Kasumi-1 (cell line): ENCODE data around the gene PADI2.

Source experiments
- DNase-seq, 2 experiments: peaks; one replicate each; lab custom pipeline; 2025; lab: John Stamatoyannopoulos, UW

Gene PADI2

DNA sequence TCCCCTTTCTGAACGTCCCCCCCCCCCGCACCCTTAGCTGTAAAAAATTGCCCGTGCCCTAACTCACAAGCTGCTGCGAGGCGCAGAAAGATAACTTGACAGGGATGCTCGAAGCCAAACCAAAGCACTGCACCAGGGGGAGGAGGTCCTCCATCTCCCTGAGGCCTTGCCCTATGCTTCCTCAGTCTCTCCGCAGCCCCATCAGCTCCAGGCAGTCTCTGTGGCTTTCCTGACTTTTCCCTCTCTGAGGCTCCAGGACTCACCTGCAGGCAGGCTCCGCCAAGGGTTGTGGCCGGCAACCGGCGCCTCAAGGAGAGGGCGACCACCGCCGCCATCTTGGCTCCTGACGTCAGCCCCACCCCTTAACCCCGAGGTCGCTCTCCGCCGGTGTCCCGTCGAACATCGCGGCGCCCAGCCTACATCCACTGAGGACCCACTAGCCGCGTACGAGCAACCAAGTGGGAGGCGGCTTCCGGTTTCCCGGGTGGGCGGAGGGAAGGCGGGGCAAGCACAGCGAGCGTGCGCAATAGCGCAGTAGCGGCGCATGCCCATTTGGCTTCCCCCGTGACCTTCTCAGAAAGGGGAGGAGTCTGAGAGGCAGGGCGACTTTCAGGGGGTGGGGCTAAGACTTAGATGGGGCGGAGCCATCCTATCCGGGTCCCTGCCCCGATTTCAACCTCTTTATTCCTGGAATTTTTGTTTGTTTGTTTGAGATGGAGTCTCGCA lies 65.4 kb downstream of the PADI2 start, which contains the start of gene SDHB:
Gene SDHB (minus strand): TSS at position 348 of the 726 bp plus-strand sequence. CDS start 13 bp downstream, at position 335.
- peak; percentile 94 to 97 for DNase-seq

DNA sequence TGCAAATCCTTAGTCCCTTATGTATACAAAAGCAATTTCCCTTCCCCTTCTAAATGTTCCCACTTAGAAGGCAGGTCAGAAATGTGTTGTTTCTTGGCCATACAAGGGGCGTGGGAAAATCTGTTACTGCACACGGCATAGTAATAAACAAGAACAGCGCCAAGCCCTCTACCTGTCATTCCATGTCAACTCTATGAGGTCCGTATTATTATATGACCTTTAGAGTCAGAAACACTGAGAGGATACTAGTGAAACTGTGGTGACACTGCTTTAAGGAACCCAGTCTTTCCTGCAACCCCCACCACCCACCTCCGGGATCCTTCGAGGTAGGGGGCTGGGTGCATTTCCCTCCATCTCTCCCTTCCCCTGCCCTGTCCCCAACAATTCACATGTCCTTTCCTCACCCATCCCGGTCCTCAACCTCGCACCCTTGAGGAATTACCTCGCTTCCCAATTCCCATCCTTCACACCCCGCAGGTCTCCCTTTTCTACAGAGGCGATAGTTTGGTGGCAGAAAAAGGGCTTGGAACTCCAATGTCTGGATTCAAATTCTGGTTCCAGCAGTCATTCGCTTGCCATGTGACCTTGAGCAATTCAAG lies 66.1 kb downstream of the PADI2 start:
- DNase-seq: no peak

DNA sequence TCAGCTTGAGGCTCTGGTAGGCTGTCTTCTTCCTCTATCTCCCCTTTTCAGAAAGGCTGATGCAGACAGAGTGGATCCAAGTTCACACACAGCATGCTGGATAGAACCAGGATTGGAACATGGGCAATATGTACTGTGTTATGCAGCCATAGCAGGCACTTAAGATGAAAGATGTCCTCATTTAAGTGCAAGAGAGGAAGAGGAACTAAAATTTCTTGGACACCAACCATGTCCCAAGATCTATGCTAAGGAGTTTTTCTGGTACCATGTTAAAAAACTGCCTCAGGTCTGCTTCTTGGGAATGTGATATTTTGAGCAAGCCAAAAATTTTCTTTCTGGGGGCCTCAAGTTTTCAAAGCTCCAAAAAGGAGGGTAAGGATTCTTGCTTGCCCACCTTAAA lies 66.6 kb downstream of the PADI2 start:
- no peak for DNase-seq

DNA sequence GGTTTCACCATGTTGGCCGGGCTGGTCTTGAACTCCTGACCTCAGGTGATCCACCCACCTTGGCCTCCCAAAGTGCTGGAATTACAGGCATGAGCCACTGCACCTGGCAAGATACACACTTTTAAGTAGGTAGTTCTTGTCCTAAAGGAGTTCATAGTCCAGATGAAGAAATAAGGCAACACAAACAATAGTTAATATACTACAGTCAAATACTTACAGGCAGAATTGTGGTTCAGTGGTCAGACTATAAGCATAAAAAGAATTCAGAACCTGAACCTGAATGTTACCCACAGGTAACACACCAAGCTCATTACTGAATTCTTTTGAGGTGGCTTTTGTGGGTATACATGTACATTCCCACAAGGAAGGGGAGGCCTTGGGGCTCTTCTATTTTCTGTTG lies 67.2 kb downstream of the PADI2 start:
- DNase-seq: no peak

DNA sequence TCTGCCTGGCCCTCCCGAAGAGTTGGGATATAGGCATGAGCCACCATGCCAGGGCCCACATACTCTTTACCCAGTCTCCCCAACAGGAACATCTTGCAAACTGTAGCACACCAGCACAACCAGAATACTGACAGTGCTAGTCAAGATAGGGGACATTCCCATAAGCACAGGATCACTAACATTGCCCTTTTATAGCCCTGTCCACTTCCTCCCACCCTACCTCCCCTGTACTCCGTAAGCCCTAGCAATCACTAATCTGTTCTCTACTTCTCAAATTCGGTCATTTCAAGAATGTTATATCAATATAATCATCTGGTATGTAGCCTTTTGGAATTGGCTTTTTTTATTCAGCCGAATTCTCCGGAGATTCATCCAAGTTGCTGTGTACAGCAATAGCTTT lies 71.3 kb downstream of the PADI2 start:
- DNase-seq: no peak

DNA sequence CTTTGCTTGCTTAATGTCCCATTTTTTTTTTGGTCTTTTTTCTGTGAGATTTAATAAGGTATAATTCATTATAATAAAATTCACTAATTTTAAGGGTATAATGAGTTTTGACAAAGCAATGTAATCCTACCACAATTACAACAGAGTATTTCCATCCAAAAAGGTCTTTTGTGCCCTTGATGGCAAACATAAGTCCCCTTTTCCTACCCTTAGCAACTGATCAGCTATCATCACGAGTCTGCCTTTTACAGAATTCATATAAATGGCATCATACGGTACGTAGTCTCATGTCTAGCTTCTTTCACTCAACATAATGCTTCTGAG lies 73.0 kb downstream of the PADI2 start:
- DNase-seq: no peak

DNA sequence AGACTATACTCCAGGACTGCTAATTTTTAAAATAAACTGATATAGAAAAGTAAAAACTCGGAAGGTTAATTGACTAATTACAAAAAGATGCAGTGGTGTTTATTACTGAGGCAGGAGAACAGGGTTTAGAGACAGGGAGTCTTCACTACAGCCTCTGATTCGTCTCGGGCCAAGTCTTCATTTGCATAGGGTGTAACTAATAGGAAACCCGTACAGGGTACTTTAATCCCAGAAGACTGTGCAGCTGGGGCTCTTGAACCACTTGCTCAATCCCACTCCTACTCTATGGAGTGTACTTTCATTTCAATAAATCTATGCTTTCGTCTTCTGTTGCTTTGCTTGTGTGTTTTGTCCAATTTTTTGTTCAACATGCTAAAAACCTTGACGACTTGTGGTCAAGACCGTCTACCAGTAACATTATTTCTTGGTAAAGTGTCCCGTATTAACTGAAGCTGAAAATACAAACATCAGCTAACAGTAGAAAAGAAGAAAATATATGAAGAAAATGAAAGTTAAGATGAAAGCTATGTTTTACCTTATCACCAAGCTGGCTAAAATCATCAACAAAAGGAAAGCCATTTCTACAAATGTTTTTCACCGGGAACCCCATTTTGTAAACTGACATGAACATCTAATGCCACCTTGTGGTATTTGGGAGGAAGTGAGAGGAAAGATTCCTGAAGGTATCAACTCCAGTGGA lies 73.5 kb downstream of the PADI2 start:
- peak; percentile 66 to 68 for DNase-seq

DNA sequence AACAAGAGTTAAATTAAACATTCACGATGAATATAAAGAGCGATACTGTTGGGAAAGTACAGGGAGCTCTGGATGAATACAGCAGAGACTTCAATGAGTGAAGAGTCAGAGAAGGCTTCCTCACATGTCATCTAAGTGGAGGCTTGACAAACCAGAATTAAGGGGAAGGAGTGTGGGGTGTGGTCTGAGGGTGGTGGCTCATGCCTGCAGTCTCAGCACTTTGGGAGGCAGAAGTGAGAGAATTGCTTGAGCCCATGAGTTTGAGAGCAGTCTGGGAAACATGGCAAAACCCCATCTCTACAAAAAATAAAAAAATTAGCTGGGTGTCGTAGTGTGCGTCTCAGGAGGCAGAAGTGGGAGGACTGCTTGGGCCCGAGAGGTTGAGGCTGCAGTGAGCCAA lies 74.1 kb downstream of the PADI2 start:
- no peak for DNase-seq

DNA sequence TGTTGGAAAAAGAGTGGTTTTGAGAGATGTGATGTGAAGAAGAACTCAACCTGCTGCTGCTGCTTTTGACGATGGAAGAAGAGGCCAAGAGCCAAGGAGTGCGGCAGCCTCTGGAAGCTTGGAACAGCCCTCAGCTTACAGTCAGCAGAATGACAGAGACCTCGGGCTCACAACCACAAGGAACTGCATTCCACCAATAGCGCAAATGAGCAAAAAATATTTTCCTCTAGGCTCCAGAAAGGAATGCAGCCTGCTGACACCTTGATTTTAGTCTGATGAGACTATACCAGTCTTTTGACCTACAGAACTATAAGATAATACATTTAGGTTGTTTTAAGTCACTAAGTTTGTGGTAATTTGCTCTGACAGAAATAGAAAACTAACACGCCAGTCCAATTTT lies 75.6 kb downstream of the PADI2 start:
- DNase-seq: no peak

DNA sequence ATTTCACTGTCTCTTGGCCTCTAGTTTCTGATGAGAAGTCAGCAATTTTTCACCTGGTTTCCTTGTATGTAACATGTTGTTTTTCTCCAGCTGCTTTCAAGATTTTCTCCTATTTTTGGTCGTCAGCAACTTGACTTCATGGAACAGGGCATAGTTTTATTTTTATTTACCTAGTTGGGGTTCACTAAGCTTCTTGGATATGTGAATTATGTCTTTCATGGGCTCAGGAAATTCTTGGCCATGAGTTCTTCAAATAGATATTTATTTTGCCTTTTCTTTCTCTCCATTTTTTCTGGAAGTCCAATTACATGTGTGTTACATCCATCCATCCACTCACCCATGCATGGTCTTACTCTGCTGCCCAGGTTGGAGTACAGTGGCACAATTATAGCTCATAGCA lies 79.1 kb downstream of the PADI2 start:
- no peak for DNase-seq

DNA sequence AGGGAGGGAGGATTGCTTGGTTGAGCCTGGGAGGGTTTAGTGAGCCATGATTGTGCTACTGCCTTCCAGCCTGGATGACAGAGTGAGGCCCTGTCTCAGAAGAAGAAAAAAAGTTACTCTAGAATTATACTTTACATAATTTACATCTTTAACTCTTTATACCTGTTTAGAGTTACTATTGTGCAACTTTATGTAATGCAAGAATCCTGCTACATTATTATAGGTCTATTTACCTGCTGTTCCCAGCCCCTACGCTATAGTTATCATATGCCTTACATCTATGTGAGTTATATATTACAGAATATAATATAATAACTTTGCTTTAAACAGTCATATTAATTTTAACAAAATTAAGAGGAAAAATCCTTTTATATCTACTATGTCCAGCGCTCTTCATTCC lies 79.7 kb downstream of the PADI2 start:
- DNase-seq: no peak

DNA sequence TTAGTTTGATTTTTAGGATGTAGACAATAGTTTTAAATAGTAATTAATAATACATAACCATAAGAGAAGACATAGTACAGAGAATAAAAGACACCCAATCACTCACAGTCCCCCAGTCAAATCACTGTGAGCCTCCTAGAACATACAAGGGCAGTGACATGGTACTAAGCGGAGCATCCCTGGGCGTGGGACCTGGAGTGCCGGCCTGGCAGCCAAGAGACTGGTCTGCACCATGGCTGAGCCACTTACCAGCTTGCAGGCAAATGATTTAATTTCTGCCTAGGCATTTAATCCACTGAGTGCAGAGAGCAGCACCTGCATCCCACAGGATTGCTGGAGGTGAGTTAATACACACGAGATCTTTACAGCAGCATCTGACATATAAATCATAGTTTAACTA lies 85.8 kb downstream of the PADI2 start:
- DNase-seq: no peak

DNA sequence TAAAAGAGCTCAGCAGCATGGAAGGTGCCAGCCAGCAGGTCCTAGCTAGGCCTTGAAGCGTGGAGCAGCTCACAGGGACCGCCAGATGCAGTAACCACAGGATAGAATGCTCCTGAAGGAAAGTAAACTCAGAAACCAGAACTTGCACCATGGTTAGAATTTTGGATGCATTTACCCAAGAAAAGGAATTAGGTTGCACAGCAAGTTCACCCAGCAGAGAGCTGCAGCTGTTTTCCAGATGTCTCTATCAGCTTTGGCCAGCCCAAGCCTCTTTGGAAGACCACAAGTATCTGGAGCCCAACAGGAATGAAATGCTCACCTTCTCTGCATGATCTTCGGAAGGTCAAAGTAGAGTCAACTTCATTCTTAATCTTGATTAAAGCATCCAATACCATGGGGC lies 86.5 kb downstream of the PADI2 start:
- DNase-seq: no peak

DNA sequence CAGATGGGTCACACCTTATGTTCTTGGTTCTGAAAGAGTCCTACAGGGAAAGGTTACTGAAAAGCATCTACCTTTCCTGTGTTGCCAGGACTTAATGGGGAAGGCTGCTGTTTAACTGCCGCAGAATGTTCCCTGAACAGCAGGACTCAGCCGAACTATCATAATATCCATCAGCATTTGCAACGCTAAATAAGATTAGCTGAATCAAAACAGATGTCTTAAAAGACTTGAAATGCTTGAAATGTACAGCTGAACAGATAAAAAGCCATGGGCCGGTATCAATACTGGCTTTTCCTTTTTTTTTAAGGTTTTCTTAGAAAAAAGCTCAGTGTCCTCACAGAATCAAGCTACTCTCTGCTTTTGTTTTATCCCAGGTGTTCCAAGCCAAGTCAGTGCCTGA lies 87.8 kb downstream of the PADI2 start:
- DNase-seq: no peak

DNA sequence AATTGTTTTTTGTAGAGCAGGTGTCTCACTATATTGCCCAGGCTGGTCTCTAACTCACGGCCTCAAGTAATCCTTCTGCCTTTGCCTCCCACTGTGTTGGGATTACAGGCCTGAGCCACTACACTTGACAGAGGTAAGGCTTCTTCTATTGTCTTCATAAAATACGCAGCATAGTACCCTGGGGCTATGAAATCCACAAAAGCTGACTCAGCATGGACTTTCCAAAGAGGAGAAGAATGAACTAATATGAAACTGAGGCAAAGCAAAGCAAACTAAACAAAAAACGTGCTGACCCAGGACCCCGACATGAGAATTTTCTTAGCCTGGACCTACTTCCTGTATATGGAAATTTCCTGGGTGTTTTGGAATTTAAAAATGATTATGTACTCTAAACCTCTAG lies 89.0 kb downstream of the PADI2 start:
- DNase-seq: no peak

DNA sequence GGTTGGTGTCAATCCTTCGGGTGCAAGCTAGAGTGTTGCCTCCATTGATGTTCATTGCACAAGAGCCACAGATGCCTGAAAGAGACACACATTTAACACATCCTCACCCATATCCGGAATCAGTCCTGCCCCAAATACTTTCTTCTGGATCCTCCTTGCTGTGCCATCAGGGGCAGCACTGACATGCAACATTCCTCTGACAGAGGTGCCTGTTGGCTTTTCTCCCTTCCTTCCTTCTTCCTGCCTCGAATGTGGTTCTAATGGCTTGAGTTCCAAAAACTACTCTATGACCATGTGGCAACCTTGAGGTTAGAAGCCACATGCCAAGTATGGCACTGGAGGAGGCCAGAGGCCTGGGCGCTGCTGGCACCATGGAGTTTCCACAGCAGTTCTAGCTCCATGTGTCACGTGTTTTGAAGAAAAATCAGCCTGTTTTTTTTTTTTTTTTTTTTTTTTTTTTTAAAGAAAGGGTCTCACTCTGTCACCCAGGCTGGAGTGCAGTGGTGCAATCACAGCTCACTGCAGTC lies 90.5 kb downstream of the PADI2 start:
- DNase-seq: no peak

DNA sequence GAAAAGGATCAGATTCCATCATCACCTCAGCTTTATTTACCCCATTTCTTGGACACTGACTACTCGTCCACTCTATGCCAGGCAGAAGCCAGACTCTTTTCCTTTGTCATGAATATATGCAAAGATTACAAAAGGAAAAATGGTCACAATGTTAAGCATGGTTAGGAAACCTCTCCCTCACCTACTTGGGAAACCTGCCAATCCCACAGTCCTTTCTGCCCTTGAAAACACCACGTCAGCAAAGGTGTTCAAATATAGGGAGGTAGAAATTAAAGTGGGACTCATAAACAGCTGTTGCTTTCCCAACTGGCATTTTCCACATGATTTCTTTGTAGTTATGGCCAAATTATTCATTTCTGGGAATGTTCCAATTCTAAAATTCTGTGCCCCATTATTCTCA lies 91.4 kb downstream of the PADI2 start:
- no peak for DNase-seq

DNA sequence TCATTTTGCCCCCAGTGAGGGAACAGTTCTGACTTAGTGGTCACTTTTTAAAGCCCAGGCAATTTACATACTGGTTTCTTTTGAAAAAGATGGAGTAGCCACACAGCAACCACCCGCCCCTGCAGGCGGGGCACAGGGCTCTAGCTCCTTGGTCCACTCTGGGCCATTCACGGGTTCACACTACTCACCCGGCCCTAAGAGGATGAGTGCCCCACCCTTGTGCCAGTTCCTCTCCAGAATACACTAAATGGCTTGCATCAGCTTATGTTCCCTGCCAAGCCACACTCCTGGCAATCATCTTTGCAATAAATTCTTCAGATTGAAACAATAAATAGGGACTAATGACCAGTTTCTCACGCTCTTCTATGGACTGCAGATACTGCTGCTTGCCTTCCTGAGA lies 91.8 kb downstream of the PADI2 start:
- DNase-seq: no peak

DNA sequence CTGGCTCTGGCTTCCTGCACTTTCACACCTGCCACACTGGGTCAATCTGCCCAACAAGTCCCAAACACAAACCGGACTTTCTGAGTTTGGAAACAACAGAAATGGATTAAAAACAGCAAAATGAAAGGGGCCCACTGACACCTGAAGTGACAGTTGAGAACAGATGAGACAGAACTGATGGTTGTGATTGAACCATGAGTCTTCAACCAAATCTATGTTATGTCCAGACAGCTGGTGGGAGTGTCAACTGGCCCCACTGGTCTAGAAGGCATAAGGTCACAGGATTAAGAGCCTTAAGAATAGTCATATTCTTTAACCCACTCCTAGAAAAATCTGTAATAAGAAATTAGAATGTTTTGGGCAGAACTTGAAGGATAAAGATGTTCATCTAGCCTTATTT lies 94.5 kb downstream of the PADI2 start:
- DNase-seq: no peak

DNA sequence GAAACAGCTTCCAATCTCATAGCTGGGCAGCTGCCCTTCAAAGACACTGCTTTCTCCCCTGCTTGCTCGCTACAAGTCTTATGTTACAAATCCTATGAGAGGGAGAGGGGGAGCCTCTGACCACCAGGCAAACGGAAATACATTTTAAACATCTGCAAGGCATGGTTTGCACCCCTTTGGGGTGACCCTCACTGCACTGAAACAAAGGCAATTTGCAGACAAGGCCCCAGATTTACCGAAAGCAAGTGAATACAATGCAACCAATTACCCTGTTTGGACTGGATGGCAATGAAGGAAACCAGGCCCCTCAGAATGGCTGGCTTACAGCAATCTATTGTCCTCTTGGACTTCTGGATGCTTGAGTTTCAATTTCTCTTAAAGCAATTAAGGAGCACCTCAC lies 95.7 kb downstream of the PADI2 start:
- no peak for DNase-seq

DNA sequence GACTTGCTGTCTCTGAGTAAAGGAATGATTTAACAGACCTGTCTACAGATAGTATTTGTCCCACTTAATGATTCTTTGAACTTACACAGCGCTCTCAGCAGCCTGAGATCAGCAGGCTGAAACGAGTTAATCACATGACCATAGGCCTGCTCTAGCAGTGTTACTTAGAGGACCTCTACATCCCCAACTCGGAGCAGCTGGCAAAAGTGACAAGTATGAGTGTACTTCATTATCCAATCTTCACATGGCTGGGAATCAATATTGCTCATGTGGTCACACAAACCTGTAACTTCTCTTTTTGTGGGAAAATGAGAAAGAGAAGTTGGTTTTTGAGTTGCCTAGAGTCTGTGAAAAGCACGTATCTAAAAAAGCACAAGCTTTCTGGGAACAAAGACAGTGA lies 96.1 kb downstream of the PADI2 start:
- DNase-seq: no peak

DNA sequence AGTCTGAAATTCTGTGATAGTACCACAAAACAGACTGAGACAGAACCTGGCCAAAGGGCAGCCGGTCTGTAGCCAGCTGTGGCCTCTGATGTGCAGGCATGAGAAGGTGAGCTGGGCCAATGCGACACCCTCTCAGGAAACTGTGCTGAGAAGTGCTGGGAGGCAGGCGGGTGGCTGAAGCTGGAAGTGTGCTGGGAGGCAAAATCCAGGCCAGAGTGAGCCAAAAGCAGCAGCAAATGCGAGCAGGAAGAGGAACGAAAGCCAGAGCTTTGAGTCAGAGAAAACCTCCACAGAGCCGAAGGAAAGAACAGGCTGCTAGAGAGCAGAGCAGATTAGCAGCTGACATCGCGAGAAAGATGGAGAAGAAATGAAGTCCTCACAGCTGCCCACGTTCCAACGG lies 97.4 kb downstream of the PADI2 start:
- DNase-seq: no peak

DNA sequence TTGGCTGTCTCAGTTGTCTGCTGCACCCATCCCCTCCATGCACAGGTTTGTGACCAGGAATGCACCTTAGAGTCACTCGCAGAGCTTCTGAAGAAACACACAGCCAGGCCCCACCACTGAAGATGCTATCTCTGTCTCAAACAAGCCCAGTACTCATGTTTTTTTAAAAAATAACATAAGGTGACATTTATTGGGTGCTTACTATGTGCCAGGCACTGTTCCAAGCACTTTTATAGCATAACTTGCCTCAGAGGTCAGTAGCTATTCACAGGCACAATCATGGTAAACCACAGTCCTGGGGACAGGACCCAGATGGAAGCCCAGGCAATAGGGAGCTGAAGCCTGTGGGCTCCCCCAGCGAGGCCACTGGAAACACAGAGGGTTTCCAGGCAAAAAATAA lies 98.7 kb downstream of the PADI2 start:
- no peak for DNase-seq
